NCI-H524 (cell line): ENCODE data around the gene PCDHGC5.

Source experiments
- DNase-seq, 2 experiments: peaks; one replicate each; lab custom pipeline; 2025; lab: John Stamatoyannopoulos, UW

Gene PCDHGC5

GRCh38 chr5:141529873-141530272 lies 41.0 kb downstream of the PCDHGC5 start:
- DNase-seq, result no peak

GRCh38 chr5:141532726-141533125 lies 43.8 kb downstream of the PCDHGC5 start:
- no peak for DNase-seq

GRCh38 chr5:141533897-141534296 lies 45.0 kb downstream of the PCDHGC5 start:
- no peak for DNase-seq

GRCh38 chr5:141534492-141535213 lies 45.8 kb downstream of the PCDHGC5 start:
- no peak for DNase-seq
